GM19372 (cell line): Measurements from ENCODE around the gene ATRN.
"Not testable (repeated sequence)": the region's sequence is repeated elsewhere in the genome, so short reads cannot be mapped to it uniquely, and the experiment has no call there.

Source experiments
- ATAC-seq: cut with Tn5 transposase; IDR thresholded peaks from one replicate; pipeline ENCODE4 v1.9.1; 2021; ENCODE audit warnings: mild to moderate bottlenecking, low read depth, moderate library complexity; ENCODE audit not compliant: unreplicated experiment

The ATRN gene

DNA sequence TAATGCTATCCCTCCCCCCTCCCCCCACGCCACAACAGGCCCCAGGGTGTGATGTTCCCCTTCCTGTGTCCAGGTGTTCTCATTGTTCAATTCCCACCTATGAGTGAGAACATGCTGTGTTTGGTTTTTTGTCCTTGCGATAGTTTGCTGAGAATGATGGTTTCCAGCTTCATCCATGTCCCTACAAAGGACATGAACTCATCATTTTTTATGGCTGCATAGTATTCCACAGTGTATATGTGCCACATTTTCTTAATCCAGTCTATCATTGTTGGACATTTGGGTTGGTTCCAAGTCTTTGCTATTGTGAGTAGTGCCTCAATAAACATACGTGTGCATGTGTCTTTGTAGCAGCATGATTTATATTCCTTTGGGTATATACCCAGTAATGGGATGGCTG is 41.4 kb downstream of the ATRN start:
- ATAC-seq, result not testable (repeated sequence)

DNA sequence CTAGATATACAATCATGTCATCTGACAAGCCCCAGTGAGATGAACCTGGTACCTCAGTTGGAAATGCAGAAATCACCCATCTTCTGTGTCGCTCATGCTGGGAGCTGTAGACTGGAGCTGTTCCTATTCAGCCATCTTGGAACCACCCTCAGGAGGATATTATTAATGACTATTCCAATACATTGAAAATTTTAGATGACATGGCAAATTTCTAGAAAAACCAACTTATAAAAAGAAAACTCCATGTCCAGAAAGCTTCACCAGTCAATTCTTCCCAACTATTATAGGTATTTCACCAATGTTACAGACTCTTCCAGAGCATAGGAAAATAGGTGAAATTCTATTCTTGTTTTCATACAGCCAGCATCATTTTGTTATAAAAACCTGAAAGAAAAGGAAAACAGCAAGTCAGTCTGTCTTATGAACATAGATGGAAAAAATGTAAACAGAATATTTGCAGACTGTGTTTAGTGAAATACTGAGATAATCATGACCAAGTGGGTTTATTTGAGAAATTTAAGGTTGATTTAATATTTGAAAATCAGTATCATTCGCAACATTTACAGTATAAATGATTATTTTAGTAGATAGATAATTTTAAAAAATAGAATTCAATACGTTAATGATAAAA is 43.3 kb downstream of the ATRN start:
- ATAC-seq, result no peak

DNA sequence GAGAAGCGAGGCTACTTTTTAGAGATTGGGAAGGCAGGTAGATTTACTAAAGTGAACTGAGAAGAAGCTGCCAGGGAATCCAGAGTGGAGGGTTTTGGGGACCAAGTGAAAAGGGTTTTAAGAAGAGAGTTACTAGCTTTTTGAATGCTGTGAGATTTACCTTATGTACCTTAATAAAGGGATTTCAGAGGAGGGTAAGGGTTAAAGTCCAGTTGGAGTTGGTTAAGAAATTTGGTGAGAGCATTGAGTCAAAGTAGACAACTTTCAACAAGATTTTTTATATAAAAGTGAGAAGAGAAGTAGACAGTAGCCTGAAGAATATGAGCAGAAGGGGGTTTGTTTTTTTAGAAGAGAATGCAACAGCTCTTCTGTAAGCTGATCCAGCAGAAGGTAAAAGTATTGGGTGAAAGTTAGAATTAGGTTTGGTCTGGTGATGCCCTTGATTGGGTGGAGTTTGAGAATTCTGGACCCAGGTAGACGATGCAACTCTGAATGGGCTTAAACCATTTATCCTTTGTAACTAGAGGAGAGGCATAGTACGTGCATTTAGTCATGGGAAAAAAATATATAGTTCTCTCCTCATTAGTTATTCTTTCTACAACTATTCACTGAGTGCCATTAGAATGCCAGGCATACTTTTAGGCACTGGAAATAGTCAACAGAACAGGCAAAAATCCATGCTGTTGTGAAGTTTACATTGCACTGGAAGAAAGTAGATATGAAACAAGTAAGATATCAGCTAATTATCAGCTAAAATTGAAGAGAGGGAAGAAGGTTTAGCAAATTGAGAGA is 44.8 kb downstream of the ATRN start:
- no peak for ATAC-seq

DNA sequence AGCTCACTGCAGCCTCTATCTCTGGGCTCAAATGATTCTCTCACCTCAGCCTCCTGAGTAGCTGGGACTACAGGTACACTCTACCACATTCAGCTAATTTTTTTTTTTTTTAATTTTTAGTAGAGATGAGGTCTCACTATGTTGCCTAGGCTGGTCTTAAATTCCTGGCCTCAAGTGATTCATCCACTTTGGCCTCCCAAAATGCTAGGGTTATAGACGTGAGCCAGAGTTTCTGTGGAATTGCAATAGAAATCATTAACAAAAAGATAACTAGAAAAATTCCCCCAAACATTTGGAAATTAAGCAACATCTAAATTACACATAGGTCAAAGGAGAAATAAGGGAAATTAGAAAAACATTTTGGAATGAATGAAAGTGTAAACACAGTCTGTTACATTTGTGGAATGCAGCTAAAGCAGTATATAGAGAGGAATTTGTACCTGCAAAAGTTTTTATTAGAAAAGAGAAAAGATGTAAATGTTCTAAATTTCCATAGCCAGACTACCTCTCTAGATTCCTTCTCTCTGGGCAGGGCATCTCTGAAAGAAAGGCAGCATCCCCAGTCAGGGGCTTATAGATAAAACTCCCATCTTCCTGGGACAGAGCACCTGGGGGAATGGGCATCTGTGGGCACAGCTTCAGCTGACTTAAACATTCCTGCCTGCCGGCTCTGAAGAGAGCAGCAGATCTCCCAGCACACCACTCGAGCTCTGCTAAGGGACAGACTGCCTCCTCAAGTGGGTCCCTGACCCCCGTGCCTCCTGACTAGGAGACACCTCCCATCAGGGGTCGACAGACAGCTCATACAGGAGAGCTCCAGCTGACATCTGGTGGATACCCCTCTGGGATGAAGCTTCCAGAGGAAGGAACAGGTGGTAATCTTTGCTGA is 51.3 kb downstream of the ATRN start:
- no peak for ATAC-seq

DNA sequence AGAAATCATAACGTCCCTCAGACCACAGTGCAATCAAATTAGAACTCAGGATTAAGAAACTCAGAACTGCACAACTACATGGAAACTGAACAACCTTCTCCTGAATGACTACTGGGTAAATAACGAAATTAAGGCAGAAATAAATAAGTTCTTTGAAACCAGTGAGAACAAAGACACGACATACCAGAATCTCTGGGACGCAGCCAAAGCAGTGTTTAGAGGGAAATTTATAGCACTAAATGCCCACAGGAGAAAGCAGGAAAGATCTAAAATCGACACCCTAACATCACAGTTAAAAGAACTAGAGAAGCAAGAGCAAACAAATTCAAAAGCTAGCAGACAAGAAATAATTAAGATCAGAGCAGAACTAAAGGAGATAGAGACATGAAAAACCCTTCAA is 53.9 kb downstream of the ATRN start:
- ATAC-seq, result not testable (repeated sequence)

DNA sequence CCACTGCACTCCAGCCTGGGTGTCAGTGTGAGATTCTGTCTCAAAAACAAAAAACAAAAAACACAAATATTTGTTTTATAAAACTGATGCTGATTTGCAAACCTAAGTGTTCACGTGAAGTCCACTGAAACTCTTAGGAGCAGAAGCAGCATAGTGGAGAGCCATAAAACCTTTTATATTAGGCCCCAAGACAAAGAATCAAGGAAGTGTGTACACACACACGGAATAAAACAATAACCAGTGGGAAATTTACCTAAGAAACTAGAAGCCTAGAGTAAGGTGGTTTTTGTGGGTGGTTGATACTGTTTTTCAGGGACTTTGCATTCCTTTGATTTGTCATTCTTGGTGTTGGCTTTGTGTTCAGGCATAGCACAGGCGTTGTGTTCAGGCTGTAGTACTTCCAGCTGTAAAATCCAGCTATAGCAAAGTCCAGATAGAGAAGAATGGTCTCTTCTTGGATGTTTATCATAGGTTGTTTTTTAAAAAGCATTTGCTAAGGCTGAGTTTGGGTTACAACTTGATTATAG is 61.3 kb downstream of the ATRN start:
- ATAC-seq, result no peak

DNA sequence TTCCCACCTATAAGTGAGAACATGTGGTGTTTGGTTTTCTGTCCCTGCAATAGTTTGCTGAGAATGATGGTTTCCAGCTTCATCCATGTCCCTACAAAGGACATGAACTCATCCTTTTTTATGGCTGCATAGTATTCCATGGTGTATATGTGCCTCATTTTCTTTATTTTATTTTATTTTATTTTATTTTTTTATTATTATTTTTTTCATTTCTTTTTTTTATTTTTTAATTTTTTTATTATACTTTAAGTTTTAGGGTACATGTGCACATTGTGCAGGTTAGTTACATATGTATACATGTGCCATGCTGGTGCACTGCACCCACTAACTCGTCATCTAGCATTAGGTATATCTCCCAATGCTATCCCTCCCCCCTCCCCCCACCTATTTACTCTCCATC is 66.9 kb downstream of the ATRN start:
- ATAC-seq, result not testable (repeated sequence)

DNA sequence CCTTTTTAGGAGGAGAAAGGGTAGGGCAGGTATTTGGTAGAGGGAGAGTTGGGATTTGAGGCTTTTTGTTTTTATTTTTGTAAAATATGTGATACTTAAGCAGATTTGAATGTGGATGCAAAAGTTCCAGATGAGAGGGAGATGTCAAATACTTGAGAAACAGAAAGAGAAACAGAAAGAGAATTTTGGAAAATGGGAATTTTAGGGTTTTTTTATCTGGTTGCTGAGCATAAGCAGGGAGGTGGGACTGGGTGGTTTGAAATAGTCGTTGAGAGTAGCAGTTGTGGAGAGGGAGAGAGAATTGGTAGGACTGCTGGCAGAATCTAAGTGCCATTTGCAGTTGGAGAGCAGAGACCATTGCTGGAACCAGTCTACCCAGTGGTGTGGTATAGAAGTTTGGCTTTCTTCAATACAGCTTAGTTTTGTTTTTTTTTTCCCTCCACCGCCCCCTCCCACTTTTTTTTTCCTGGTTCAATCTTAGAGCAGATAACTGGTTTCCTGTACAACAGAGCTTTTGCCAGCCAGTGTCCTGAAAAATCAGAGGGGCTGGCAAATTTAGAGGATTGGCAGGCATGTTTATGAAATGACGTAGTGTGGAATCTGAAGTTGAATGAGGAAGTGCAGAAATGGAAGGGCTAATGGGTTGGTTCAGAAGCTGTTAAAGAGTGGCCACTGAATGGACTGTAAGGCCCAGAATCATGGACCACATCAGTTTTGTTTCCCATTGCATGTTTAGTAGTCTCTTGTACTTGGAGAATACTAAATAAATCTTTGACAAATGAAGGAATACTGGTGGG is 68.7 kb downstream of the ATRN start:
- no peak for ATAC-seq

DNA sequence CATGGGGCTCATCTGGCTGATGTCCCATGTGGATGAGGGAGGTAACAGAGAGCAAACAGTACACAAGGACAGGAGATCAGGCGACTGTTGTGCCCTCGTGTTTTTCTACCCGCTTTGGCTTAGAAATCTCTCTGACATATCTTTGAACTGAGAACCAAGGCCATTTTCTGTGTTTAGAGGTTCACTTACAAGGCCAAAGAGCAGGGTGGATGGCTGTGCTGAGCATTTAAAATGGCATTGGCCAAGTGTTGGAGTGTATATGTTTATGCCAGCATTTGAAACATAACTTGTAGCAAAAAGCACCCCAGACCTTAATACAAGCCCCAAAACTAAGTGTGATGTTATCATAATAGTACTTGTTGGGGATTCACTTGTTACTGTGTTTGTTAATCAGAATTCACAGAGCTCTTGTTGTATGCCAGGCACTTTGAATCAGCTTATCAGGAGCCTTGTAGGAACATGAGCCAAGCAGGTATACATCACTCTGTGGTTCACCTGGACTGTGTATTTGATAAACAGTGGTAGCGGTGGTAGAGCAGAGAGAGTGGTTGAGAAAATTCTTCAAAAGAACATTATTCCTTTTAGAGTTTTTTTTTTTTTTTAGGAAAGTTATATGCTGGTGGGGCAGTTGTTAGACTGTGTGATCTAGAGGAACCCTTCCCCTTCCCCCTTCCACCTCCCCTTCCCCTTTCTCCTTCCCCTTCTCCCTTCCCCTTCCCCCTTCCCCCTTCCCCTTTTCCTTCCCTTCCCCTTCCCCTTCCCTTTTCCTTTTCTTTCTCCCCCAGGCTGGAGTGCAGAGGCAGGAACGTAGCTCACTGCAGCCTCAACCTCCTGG is 71.3 kb downstream of the ATRN start:
- no peak for ATAC-seq

DNA sequence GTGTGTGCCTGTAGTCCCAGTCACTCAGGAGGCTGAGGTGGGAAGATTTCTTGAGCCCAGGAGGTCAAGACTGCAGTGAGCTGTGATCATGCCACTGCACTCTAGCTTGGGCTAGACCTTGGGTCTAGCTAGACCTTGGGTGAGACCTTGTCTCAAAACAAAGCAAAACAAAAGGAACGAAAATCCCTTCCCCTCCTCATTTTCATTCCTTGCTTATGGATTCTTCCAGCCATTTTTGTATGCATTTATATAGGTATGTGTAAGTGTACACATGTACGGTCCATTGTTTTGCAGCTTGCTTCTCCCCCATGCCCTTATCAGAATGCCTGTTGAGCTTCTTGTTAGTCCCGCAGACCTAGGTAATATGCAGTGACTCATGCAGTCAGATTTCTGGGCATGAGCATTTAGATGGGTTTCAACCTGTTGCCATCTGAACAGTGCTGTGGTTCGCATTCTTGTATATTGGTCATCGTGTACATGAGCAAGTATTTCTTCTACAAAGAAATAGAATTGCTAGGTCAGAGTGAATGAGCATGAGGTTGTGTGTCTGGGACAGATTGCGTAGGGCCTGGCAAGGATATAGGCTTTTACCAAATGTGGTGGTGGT is 73.2 kb downstream of the ATRN start:
- no peak for ATAC-seq

DNA sequence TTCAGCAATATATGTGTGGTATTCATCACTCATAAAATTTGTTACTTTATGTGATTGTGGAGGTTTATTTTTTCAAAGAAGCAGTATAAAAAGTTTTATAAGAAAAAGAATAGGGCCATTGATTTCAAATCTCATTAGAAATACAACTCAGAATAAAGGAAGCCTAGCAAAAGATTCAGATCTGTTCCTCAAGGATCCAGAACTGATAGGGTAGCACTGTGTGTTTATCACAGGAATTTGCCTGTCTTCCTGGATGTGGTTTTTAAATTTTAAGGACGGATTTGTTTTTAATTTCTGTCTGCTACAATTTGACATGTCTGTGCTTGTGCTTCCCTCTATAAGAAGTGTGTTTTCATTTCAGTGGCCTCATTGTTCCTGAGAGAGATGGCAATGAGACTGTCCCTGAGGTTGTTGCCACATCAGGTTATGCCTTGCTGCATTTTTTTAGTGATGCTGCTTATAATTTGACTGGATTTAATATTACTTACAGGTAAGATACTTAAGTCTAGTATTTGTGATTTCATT is 74.6 kb downstream of the ATRN start:
- no peak for ATAC-seq

DNA sequence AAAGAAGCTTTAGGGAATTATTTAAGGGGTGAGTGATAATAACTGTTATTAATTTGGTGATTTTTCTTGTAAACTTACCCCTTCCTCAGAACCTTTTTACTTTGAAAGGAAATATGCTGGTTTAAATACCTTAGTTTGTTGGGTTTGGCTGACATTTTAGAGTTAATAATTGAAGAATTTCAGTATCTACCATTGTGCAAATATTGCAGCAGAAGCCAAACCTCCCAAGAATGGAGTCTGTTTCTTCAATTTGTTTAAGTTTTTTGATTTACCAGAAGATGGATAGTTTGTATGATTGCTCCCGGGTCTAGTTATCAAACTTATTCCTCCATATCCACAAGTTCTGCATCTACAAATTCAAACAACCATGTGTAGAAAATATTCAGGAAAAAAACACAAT is 77.1 kb downstream of the ATRN start:
- no peak for ATAC-seq

DNA sequence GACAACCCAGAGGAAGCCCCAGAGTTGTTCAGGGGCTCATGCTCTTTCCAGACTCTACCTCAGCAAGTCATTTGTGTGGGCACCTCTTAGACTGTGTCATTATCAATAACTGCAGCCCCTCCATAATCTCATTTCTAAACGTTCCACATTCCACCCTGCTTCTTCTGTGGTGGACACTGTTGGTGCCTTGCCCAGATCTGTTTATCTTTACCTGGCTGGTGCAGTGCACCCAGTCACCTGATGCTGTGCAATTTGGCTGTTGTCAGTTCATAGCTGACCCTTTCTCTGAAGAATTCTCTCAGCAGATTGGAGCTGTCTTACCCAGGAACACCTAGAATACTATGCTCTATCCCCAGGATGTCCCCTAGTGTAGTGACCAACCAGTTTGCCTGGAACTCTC is 80.0 kb downstream of the ATRN start:
- ATAC-seq, result no peak

DNA sequence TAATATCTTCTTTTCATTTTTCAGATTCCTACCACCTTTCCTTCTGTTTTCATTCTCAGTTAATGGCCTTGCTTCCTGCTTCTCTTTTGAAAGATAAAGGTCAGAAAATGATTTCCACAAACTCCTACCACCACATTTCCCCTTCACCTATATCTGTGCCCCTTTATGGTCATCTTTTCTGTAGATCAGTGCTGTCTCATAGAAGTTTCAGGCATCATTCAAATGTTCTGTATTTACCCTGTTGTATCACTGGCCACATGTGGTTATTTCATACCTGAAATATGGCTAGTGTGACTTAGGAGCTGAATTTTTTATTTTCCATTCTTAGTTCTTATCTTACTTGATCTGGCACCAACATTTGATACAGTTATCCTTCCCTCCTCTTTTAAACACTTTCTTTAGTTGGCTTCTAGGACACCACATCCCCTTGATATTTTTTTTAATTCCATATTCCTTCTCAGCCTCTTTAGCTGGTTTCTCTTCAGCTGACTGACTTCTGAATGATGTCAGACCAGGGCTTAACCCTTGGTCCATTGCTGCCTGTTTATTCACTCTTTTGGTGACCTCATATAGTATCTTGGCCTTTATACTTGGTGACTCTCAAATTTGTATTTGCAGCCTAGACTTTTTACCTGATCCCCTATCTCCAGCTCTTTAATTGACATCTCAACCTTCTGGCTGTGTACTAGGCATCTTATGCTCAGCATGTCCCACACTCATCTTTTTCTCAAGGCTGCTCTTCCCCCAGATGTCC is 81.0 kb downstream of the ATRN start:
- ATAC-seq, result no peak

DNA sequence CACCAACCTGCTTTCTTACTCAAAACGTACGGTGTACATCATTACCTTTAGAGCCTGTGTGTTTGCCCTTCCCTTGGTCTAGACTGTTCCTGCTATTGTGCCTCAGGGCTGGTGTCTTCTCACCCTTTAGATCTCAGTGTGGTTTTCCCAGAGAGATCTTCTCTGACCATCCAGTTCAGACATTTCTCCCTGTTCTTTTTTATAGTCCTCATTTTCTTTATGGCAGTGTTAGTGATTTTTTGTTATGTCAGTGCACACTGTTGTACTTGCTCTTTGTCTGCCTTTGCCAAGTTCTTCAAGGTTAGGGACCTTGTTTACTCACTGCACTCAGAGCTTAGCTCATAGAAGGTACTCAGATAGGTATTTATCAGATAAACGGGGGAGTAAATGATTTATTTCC is 82.8 kb downstream of the ATRN start:
- ATAC-seq, result no peak

DNA sequence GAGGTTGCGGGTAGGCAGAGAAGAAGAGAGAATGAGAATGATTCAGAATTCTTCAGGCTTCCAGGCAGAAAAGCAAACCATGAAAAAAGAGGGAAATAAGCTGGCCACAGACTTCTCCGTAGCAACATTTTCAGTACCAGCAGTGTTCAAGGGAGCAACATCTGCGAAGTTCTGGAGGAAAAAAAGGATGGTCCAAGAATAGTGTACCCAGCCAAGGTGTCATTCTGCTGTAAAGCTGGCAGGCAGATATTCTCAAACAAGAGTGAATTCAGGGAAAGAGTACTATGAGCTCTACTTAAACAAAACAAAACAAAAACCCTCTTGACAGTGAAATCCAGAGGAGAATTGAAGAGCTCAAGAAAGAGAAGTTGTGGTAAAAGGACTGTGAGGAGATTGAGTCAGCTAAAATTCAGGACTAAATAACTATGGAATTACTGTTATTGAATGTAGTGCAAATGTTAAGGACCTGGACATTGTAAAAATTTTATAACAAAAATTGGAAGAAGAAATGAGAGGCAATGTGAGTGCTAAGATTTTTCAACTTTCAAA is 86.5 kb downstream of the ATRN start:
- no peak for ATAC-seq

DNA sequence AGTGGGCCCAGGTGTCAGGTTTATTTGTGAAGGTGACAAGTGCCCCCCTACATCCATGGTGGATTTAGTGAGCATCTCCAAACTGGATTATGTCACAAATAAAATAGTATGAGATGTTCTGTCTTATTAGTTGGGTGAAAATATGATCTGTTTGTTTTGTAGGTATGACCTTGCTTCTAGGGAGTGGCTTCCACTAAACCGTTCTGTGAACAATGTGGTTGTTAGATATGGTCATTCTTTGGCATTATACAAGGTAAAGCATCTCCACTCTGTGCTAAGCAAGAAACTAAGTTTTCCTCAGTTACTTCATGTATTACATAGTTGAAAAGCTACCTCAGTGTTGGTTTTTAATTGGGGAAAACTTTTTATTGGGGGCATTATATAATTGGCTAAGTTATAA is 88.4 kb downstream of the ATRN start:
- no peak for ATAC-seq

DNA sequence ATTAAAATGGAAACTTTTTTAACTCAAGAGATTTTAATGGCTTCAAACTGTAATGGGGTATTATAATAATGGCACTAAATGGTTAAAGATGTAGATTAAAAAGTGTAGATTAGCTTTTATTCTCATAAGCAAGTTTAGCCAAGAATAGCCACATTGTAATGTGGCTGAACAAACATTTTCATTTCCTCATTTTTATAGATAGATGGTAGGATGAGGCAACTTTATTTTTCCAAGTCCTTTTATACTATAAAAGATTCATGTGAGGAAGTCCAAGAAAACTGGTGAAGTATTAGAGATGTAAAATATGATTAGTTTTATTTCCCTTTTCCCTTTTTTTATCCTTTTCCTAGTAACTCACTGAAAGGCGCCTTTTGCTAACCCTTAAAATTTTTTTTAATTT is 88.8 kb downstream of the ATRN start:
- no peak for ATAC-seq
